ENCODE results near the gene TMOD4.
"Not testable (repeated sequence)": the region's sequence is repeated elsewhere in the genome, so short reads cannot be mapped to it uniquely, and the experiment has no call there.

Gene TMOD4

DNA sequence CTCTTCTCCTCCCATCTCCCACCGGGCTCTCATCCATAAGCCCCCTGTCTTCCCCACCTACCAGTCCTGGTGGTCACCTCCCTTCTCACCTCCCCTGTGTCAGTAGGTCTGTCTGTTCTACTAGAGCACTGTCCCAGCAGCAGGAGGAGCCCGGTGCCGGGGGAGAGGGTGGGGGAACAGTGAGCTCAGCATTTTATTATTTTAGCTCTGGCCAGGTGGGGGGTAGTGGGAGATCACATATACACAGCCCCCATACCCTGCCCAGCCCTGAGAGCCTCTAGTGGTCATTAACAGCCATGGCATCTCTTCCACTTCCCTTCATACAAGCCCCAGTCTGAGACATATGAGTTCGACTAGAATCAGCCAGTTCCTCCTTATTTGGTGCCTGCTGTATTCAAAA is at the start of gene TMOD4:
TSS of gene TMOD4 (minus strand) at position 119 of the 400 bp plus-strand sequence. CDS start 1,106 bp downstream, outside the sequence.
- no peak for DNase-seq (ENCODE audit: low read depth in 3 of 3)

DNA sequence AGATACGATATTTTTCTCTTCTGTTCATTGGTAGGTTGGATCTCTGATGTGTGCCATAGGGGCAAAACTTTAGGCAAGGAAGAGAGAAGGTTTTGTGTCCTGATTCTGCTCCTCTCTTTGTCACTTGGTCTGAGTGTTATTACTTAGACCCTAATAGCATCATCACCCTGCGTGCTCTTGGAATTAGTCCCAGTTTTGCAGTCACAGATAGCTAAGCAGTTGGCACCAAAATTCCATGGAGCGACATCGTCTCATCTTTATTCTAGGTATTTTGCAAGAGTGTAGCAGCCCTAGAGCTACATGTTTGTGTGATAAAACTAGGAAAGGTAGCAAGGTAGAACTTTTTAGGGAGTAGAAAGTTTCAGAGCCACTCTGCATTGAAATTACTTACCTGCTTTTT is 46.3 kb upstream of the TMOD4 start:
- no peak for DNase-seq (ENCODE audit: low read depth in 3 of 3)

DNA sequence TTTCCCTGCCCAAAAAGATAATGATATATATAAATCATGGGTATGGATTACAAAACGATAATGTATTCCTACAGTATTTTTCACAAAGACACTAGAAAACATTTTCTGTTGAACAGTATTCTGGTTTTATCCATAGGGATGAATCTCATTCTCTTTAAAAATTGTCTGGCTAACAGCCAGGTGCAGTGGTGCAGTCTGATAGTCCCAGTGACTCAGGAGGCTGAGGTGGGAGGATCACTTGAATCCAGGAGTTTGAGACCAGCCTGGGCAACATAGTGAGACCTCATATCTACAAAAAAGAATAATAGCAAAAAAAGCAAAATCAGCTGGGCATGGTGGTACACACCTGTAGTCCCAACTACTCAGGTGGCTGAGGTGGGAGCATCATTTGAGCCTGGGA is 45.8 kb upstream of the TMOD4 start:
- no peak for DNase-seq (ENCODE audit: low read depth in 3 of 3)

DNA sequence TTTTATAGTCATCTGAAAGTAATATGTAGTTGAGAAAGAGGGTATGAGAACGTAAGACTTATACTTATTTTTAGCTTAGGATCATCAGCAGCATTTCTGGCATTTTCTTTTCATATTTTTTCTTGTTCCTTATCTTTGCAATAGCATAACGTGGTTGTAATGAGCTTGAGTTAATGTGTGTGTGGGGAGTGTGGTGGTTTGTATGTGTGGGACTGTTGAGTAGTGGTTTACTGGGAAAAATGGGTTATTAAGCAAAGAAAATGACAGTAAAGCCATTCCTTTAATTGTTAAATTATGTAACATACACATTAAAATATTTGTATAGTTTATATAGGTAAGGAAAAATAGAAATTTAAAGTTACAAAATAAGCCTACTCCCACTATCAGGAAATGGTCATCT is 37.8 kb upstream of the TMOD4 start:
- DNase-seq (ENCODE audit: low read depth in 3 of 3) = no peak

DNA sequence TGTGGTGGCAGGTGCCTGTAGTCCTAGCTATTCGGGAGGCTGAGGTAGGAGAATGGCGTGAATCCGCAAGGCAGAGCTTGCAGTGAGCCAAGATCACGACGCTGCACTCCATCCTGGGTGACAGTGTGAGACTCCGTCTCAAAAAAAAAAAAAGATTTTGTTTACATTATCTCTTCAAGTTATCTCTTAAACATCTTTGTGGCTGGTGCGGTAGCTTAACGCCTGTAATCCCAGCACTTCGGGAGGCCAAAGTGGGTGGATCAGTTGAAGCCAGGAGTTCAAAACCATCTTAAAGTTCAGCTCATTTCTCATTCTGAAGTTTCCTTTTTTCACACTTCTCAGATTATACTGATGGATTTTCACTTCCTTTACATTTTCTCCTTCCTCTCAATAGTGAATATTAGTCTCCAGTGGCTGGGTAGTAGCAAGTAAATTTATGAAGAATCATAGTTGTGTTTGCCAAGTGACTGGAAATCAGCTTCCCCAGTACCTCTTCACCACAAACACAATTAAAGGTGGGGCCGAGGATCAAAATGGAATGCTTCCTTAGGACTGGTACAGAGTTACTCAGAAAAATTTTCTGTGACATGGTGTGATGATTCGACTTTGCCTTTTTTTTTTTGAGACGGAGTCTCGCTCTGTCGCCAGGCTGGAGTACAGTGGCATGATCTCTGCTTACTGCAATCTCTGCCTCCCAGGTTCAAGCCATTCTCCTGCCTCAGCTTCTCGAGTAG is 36.4 kb upstream of the TMOD4 start:
- no peak for DNase-seq (ENCODE audit: low read depth in 3 of 3)

DNA sequence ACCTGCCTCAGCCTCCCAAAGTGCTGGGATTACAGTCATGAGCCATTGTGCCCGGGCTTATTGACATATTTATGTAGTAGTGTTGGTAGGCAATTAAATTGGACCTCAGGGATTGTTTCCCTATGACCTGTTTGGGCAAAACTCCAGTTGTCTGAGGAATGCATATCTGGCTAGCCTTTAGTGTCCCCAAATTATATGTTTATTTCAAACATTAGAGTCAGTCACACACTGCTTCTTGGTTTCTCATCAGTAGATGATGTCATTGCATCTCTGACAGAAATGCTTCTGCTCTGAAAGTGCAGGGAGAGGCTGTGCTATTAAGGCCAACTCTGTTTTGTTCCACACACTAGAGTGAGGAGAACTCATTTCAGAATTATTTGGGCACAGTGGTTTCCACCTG is 35.0 kb upstream of the TMOD4 start:
- no peak for DNase-seq (ENCODE audit: low read depth in 3 of 3)

DNA sequence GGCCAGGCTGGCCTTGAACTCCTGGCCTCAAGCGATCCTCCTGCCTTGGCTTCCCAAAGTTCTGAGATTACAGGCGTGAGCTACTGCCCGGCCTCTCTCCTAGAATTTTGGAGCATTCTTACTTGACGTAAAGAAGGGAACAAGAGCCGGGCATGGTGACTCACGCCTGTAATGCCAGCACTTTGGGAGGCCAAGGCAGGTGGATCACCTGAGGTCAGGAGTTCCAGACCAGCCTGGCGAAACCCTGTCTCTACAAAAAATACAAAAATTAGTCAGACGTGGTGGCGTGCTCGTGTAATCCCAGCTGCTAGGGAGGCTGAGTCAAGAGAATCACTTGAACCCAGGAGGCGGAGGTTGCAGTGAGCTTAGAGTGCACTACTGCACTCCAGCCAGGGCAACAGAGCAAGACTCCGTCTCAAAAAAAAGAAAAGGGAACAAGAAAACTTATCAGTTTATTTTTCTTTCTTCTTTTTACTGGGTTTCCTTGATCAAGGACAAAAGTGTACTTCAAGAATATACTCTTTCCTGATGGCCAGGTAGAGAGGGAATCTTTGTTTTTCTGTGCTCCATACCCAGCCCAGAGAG is 29.7 kb upstream of the TMOD4 start:
- DNase-seq (ENCODE audit: low read depth in 3 of 3) = not testable (repeated sequence)

DNA sequence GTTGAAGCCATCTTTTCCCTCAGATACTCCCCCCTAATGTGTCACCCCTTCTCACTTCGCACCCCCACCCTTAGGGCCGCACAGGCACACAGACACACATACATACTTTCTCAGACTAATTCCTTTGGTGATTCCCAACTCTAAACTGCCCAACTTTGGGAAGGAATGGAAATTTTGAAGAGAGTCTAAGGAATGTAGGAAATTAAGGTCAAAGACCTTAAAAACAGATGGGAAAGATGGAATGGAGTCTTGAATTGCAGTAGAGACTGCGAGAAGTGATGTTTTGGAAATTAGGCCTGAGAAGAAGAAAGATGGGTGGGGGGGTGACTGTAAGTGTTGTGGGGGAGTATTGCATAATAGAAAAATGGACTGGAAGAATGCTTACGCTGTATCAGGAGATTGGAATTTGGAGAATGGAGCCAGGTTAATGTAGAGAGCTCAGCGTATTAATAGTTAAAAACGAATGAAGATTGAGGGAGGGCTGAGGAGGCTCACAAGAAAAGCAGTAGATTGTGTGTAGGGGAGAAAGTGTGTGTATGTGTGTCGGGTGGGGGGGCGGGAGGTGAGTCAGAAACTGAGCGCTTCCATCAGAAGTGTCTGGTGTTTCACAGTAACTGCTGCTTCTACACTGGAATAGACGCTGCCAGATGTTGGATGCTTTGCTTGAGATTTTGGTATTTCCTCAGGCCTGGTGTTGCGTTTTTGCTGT is 24.2 kb upstream of the TMOD4 start:
- no peak for DNase-seq (ENCODE audit: low read depth in 3 of 3)

DNA sequence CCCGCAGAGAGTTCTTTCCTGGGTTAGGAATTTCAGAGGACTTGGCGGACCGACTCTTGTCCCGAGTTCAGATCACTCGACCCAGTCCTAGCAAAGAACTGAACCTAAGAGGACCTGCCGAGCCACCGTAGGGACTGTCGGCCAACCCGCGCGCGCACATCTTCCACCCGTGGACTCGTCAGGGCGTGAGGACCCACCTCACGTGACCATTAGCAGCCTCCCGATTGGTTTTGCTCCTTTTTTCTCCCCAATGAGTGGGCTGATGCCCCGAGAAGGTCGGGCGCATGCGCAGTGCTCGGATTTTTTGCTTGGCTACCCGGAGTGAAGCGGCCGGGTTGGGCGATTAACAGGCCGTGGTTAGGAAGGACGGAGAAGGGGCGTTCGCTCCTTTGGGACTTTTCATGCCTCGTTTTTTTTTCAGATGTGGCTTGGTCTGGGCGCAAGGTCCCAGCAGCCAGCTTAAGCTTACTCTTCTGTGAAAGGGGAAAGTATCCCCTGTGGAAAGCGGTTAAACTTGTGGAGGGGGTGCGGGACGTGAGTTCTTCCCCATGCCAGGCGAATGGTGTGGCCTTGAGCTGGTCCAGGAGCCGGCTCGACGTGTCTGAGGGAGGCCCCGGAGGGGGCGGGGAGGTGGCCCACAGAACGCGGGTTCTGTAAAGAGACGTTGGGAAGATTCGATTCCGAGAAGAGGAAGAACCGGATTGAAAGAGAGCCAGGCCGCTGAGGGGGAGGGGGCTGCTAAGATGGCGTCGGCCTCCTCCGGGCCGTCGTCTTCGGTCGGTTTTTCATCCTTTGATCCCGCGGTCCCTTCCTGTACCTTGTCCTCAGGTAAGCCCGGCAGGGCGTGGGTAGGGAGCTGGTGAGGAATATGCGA is 22.7 kb upstream of the TMOD4 start, which contains the start of gene PIP5K1A:
TSS of gene PIP5K1A (plus strand) at position 299 of the 874 bp plus-strand sequence. CDS start at position 744, 445 bp downstream.
- peak; percentile 98 to 99 (median 98) for DNase-seq (ENCODE audit: low read depth in 3 of 3)

DNA sequence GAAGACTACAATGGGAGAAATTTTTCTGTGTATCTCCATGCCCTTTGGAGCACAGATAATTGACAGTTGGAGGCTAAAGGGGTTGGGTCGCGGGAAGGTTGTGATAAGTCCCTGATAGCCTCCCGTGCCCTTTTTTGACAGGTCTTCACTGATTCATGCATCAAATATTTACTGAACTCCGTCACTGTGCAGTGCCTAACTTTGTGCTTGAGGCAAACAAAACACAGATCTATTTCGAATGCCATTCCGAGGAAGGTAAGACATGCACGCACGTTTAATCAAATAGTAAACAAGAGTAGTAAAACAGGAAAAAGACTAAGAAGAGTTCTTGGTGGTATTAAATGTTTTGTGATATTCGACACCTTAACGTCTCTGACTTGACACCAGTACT is 22.1 kb upstream of the TMOD4 start:
- DNase-seq (ENCODE audit: low read depth in 3 of 3) = no peak

DNA sequence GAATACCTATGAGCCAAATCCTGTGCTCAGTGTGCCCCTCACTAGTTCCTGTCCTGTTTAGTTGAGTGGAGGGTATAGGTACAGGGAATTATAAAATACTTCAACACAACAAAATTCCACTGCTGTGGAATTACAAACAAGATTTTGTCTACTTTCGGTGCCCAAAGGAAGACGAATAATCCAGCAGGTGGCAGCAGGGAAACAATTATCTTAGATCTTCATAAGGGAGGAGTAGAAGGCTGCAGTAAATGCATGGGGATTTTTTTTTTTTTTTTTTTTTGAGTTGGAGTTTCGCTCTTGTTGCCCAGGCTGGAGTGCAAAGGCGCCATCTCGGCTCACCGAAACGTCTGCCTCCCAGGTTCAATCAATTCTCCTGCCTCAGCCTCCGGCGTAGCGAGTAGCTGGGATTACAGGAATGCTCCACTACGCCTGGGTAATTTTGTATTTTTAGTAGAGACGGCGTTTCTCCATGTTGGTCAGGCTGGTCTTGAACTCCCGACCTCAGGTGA is 20.6 kb upstream of the TMOD4 start:
- peak in 2 of 3 experiments; percentile 30 to 47 for DNase-seq (ENCODE audit: low read depth in 3 of 3)

DNA sequence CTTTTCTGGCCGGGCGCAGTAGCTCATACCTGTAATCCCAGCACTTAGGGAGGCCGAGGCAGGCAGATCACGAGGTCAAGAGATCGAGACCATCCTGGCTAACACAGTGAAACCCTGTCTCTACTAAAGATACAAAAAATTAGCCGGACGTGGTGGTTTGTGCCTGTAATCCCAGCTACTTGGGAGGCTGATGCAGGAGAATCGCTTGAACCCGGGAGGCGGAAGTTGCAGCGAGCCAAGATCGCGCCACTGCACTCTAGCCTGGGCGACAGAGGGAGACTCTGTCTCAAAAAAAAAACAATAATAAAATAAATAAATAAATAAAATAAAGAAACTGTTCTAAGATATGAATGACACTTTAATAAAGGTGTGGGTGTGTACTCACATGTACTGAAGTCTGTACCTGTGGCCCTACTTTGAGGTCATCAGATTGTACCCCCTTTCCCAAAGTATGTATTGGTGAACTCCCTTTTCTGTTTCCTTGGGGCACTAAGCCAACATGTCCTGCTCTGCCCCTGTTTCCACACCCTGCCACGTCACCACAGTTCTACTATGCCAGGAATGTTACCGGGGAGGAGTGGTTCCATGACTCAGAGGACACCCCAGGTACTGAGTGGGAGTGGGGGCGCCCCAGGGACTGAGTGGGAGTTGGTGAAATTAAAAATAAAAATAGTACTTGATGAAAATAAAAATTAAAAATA is 19.3 kb upstream of the TMOD4 start:
- not testable (repeated sequence) for DNase-seq (ENCODE audit: low read depth in 3 of 3)

DNA sequence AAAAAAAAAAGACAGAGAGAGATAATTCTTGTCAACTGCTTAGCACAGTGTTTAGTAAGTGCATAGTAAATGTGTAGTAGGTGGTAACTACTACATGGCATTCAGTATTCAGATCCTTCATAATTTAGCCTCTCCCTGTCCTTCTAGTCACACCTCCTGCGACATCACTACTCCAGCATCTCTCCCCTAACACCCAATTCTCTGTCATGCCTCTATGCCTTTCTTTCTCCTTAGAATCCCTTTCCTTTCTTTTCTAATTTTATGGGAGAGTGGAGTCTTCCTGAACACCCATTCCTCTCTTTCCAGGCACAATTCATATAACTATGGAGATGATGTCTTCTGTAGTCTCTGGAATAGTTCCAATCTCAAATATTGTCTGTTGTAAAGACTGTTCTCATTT is 18.1 kb upstream of the TMOD4 start:
- DNase-seq (ENCODE audit: low read depth in 3 of 3) = no peak

DNA sequence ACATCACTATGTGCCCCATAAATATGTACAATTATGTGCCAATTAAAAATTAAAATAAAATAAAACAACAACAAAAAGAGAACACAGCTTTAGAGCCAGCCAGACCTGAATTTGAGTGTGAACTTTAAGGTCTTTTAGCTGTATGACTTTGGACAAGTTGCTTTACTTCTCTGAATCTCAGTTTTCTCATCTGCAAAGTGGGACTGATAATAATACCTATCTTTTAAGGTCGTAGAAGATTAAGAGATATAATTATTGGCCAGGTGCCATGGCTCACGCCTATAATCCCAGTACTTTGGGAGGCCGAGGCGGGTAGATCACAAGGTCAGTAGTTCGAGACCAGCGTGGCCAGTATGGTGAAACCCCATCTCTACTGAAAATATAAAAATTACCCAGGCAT is 17.5 kb upstream of the TMOD4 start:
- DNase-seq (ENCODE audit: low read depth in 3 of 3) = no peak

DNA sequence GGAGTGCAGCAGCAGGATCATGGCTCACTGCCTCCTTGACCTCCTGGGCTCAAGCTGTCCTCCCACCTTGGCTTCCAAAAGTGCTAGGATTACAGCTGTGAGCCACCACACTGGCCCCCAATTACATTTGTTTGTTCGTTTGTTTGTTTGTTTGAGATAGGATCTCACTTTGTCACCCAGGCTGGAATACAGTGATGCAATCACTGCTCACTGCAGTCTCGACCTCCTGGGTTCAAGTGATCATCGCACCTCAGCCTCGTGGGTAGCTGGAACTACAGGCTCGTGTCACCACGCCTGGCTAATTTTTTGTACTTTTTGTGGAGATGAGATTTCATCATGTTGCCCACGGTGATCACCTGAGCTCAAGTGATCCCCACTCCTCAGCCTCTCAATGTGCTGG is 16.3 kb upstream of the TMOD4 start:
- no peak for DNase-seq (ENCODE audit: low read depth in 3 of 3)

DNA sequence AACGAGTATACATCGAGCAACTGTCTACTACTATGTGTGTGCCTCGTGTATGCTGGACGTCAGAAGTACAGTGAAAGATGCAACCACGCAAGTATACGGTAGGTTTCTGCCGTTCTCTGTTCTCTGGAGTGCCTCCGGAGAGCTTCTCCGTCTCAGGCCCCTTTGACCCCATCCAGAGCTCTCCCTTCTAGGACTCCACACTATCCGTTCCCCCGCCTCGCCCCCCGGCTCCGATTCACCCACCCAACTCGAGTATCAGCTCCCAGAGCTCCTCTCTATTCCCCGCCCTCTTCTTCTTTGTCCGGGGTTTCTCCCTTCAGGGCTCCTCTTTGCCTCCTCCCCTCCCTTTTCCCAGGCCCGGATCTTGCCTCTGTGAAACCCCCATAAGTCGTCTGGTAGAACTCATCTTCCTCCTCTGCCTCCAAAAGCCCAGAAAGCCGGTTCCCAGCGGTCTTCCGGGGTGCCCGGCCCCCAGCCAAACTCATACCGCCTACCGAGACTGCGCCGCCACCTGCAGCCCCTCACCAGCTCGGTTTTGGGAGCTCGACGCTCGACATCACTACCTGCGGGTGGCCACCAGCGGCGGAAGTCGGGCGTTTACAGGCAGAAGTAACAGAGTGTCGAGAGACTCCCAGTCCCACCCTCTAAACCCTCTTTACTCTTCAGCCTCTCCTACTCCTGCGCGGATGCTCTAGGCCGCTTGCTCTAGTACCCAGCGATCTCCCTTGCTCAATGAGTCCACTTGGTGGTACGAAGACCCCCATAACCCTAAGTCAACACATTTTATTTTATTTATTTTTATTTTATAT is 14.1 kb upstream of the TMOD4 start, which contains the start of gene VPS72:
TSS of gene VPS72 (minus strand) at position 561 of the 809 bp plus-strand sequence. CDS start at position 485, 76 bp downstream.
- DNase-seq (ENCODE audit: low read depth in 3 of 3) = peak; percentile 73 to 85 (median 77)

DNA sequence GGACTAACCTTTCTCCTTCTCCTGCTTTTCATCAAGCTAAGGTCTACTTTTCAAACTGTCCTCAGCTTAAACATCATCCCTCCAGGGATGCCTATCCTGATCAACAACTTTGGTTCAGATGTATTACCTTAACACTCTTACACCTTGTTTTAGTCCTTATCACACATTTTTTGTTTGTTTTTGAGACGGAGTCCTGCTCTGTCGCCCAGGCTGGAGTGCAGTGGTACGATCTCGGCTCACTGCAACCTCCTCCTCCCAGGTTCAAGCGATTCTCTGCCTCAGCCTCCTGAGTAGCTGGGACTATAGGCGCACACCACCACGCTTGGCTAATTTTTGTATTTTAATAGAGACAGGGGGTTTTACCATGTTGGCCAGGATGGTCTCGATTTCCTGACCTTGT is 12.9 kb upstream of the TMOD4 start:
- DNase-seq (ENCODE audit: low read depth in 3 of 3) = not testable (repeated sequence)

DNA sequence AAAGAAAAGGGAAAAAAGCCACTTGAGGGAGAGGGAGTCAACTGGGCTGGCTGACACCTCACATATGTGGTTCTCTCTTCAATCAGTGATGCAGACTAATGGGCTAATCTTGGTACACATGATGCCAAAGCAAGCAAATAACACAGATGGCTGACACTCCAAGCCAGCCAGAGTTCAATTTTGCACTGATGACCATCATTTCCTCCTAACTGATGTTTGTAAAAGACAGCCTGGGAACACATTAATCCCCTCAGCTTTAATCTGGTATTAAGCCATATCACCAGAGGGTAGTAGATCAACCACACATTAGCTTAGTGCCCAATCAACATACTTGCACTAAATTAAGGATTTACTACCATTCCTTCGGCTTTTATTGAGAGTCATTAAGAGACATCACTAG is 11.4 kb upstream of the TMOD4 start:
- no peak for DNase-seq (ENCODE audit: low read depth in 3 of 3)

DNA sequence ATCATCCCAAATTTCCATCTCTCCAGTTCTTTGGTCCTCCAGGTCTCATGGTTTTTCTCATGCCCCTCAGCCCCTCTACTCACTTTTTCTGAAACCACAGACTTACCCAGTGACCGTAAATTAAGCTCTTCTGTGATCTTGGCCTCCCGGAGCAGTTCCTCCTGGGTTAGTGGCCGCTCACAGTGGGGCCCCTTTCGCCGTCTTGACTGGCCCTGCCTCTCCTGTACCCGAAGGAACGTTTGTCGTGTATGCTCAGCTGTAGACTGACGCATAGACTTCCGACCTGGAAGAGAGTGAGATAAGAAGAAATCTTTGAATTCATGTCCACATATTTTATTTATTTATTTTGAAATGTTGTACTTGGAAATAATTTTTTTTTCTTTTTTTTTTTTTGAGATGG is 8.4 kb upstream of the TMOD4 start:
- no peak for DNase-seq (ENCODE audit: low read depth in 3 of 3)

DNA sequence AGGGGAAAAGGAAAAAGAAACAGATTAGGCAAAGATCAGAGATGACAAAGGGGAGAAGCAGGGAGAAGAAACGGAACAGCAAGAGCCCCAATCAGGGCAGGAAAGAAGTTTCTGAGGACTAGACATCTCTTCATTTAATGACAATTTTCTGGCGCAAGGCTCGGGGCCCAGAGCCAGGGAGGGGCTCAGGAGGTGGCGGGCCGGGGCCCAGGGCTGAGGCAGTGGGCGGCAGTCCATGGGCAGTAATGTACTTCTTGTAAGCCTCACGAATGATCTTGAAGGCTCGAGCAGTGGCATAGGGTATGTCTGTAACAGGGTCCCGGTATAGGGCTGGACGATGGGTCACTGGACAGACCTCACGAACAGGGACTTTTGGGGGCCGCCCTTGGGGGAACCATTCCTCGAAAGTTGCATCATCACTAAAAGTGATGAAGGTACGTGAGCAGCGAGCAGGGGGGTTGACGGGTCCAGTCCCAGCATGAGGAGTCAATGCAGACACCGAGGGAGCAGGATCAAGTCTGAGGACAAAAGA is 799 bp upstream of the TMOD4 start:
- no peak for DNase-seq (ENCODE audit: low read depth in 3 of 3)

Data from stimulated activated CD4-positive, alpha-beta T cell treated with anti-CD3 and anti-CD28 coated beads, TNF-alpha, amount 100 ng/mL, for 24 hours (primary cell).